ENCODE results near the gene LRRC9.

DNA sequence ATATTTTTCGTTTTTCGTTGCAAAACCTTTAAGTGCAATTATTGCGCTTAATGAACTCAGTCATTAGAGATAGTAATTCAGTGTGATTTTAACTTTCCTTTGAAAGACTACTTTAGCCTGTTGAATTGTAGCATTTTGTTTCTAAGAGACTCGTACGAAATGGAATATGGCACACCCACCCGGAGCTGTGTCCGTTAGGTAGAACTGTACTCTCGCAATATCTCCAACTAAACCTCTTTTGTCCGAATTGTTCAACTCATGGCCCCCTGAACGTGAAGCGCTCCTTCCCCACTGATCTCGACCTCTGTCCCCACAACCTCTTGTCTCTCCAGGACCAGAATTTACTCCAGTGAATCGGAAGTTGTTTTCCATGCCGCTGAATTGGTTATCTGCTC is 172.6 kb downstream of the LRRC9 start:
- TF ChIP-seq POLR2A (IDR thresholded peaks at IDR 0.05) (no peak), EP300 (IDR thresholded peaks at IDR 0.05) (no peak)
- TF ChIP-seq, protein P1, sequence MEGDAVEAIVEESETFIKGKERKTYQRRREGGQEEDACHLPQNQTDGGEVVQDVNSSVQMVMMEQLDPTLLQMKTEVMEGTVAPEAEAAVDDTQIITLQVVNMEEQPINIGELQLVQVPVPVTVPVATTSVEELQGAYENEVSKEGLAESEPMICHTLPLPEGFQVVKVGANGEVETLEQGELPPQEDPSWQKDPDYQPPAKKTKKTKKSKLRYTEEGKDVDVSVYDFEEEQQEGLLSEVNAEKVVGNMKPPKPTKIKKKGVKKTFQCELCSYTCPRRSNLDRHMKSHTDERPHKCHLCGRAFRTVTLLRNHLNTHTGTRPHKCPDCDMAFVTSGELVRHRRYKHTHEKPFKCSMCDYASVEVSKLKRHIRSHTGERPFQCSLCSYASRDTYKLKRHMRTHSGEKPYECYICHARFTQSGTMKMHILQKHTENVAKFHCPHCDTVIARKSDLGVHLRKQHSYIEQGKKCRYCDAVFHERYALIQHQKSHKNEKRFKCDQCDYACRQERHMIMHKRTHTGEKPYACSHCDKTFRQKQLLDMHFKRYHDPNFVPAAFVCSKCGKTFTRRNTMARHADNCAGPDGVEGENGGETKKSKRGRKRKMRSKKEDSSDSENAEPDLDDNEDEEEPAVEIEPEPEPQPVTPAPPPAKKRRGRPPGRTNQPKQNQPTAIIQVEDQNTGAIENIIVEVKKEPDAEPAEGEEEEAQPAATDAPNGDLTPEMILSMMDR (IDR thresholded peaks at IDR 0.05) = no peak
